MM.1S (cell line): Measurements from ENCODE around the gene TMEM187.

Experiments
- CTCF ChIP-seq: fragments of 300-600 bp; sonication (generic); IDR thresholded peaks from 2 replicates; pipeline ENCODE4 v1.5.1; 2016; ENCODE audit warnings: antibody characterized with exemption, low read length, mixed read lengths
- EZH2 ChIP-seq: fragments of 300-600 bp; sonication (generic); optimal IDR thresholded peaks from 2 replicates; pipeline ENCODE3; 2017; ENCODE audit warnings: low read depth, mild to moderate bottlenecking, antibody characterized with exemption, low read length, mixed read lengths
- EZH2phosphoT487 ChIP-seq: fragments of 300-600 bp; sonication (generic); IDR thresholded peaks from 2 replicates; pipeline ENCODE4 v1.6.1; 2018; ENCODE audit warnings: antibody characterized with exemption, low read length

- no peak for TF ChIP-seq EZH2
- no peak for TF ChIP-seq CTCF
- TF ChIP-seq EZH2phosphoT487 = no peak
Observed at GRCh38 chrX:153981231-153981630, 8.7 kb downstream of the TMEM187 start.
